ENCODE results near the gene TANC2.

- TF ChIP-seq ZNF707 (tag by site-specific recombination; IDR thresholded peaks at IDR 0.05) = no peak
- no peak for TF ChIP-seq CTCF (tag by site-specific recombination; IDR thresholded peaks at IDR 0.05)
- TF ChIP-seq ZNF24 (tag by site-specific recombination; IDR thresholded peaks at IDR 0.05) = no peak
- TF ChIP-seq ZNF830 (tag by site-specific recombination; IDR thresholded peaks at IDR 0.05; ENCODE audit: low read depth) = no peak
- TF ChIP-seq ZNF558 (tag by site-specific recombination; IDR thresholded peaks at IDR 0.05) = no peak
- no peak for TF ChIP-seq YY1 (tag by site-specific recombination; IDR thresholded peaks at IDR 0.05)
- TF ChIP-seq ZNF776 (tag by site-specific recombination; IDR thresholded peaks at IDR 0.05; ENCODE audit: borderline replicate concordance) = no peak
- no peak for TF ChIP-seq ZNF324 (tag by site-specific recombination; IDR thresholded peaks at IDR 0.05)
- TF ChIP-seq INSM2 (tag by site-specific recombination; IDR thresholded peaks at IDR 0.05) = no peak
- no peak for TF ChIP-seq ZNF292 (tag by site-specific recombination; IDR thresholded peaks at IDR 0.05; ENCODE audit: borderline replicate concordance, low read depth)
- no peak for TF ChIP-seq ZBTB8A (tag by site-specific recombination; IDR thresholded peaks at IDR 0.05)
These were observed 5.8 kb downstream of the TANC2 start for GRCh38 chr17:62971853-62972252.
